ENCODE results near the gene PNPLA2.

The PNPLA2 gene

DNA sequence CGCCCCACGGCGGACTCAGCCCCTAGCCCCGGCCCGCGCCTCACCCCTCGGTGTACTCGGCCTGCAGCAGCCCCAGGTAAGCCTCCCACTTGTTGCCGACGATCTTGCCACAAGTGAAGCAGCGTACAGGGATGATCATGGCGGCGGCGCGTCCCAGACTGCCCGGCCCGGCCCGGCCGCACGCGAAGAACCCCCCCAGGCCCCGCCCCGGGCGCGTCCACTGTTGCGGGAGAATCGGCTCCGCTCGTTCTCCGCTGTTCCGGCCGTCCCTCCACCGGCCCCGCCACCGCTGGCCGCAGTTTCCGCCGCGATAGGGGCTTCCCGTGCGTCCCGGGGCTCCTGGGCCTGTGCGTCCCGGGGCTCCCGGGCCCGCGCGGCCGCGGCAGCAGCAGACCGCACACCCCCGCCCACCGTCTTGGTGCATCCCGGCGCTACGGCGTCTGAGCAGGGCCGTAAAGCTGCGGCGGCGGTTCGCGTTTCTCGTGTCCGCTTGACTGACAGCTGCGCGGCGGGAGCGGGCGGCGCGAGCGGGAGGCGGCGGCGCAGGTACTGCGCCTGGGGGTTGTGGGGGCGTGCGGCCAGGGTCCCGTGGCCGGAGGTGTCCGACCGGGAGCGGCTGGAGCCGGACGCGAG is 23.8 kb downstream of the PNPLA2 start, which contains the start of the genes POLR2L and TSPAN4:
TSS of gene POLR2L (minus strand) at position 160 of the 633 bp plus-strand sequence. CDS start at position 139, 21 bp downstream.
TSS of gene TSPAN4 (plus strand) at position 483 of the 633 bp plus-strand sequence. CDS start 7,453 bp downstream, outside the sequence.
- TF ChIP-seq YY1 (IDR thresholded peaks at IDR 0.05; ENCODE audit: insufficient read depth, insufficient read length) (peak; percentile 32), ZNF274 (IDR thresholded peaks at IDR 0.05; ENCODE audit: low read depth, low read length) (no peak), SUZ12 (IDR thresholded peaks at IDR 0.05; ENCODE audit: extremely low read depth, insufficient read depth, insufficient read length) (no peak)
- H3K4me1 ChIP-seq (ENCODE audit: insufficient read depth, insufficient read length): peaks cover 51% of the 10 kb centered on the region
- H3K4me3 ChIP-seq (ENCODE audit: insufficient read length, low read depth): peak within 1 kb of the TSS; percentile 98
- H3K36me3 ChIP-seq (ENCODE audit: insufficient read depth, insufficient read length, low read length): peaks cover 44% of the 10 kb centered on the region
- no peaks in the 10 kb centered on the region for H3K27me3 ChIP-seq (ENCODE audit: insufficient read depth, insufficient read length)
- peak; percentile 88 for DNase-seq (ENCODE audit: low read depth, low spot score)
- no peaks in the 10 kb centered on the region for H3K9me3 ChIP-seq (ENCODE audit: insufficient read depth, low read length)
- peak within 1 kb of the TSS; percentile 99 for H3K9ac ChIP-seq (ENCODE audit: insufficient read length, low read depth)

DNA sequence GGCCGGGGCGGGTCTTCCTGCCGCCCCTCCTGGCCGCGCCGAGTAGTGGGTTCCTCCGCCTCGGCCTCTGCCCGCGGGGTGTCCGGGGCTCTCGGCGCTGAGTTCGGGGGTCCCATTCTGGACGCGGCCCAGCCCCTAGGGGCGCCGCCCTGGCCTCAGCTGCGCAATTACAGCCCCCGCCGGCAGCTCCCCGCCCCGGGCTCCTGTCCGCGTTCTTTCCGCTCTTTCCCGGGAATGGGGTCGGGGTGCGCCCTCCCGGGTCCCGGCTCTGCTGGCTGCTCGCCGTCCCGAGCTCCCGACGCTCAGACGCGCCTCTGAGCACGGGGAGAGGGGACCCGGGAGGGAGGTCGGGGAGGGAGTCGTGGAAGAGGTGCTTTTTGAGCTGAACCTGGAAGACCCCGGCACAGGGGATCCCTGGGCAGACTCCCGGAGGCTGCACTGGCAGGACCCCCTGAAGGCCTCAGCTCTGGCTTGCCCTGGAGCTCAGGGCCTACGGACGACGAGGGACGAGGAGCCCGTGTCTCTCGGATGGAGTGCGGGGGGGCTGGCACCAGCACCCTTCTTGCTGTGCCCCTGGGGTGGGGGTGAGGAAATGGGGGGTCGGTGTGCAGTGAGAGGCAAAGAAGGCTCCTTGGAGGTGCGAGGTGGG is 24.5 kb downstream of the PNPLA2 start:
- no peak for DNase-seq (ENCODE audit: low read depth, low spot score)
- Histone ChIP-seq H3K27me3 (ENCODE audit: insufficient read depth, insufficient read length) (no peaks in the 10 kb centered on the region), H3K9me3 (ENCODE audit: insufficient read depth, low read length) (no peaks in the 10 kb centered on the region), H3K9ac (ENCODE audit: insufficient read length, low read depth) (peak overlapping the region; percentile 99), H3K4me1 (ENCODE audit: insufficient read depth, insufficient read length) (peaks cover 52% of the 10 kb centered on the region), H3K4me3 (ENCODE audit: insufficient read length, low read depth) (peak overlapping the region; percentile 80), H3K36me3 (ENCODE audit: insufficient read depth, insufficient read length, low read length) (peaks cover 42% of the 10 kb centered on the region)
- no peak for TF ChIP-seq YY1 (IDR thresholded peaks at IDR 0.05; ENCODE audit: insufficient read depth, insufficient read length)
- no peak for TF ChIP-seq ZNF274 (IDR thresholded peaks at IDR 0.05; ENCODE audit: low read depth, low read length)

DNA sequence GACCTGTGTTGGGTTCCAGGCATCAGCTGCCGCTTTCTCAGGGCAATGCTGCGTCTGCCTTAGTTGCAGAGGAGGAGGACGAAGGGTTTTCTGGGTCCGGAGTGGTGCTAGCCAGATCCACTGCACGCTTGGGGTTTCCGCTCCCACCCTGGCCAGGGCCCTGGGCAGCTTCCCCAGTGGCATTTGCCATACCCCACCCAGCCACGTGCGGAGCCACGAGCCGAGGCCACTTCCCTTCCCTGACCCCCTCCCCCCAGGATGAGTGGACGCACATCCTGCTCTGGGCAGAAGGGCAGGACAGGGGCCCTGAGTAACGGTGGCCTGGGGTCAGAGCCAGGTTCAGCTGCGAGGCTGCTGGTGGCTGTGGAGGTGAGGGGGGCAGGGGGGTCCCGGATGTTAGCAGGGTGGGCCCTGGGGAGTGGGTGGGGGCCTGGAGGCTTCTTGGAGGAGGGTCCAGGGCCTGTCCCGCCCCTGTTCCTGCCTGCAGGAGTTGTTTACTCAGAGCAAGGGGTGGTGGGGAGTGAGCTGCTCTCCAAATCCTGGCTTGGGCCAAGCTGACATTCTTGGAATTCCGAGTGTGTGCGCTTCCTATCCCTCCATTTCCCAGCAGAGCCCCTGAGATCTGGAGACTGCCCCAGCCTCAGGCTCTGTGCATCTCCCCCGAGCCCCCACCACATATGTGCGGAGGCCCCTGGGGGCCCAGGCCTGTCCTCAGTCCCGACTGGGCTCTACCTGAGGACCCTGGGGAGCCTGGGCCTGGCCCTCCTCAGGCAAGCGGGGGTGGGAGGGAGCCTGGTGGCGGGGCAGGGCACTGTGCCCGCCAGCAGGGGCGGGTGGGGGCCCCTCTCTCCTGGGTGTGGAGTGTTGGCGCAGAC is 25.3 kb downstream of the PNPLA2 start:
- peaks cover 34% of the 10 kb centered on the region for H3K36me3 ChIP-seq (ENCODE audit: insufficient read depth, insufficient read length, low read length)
- H3K27me3 ChIP-seq (ENCODE audit: insufficient read depth, insufficient read length): no peaks in the 10 kb centered on the region
- TF ChIP-seq ZNF274 (IDR thresholded peaks at IDR 0.05; ENCODE audit: low read depth, low read length) (no peak), SUZ12 (IDR thresholded peaks at IDR 0.05; ENCODE audit: extremely low read depth, insufficient read depth, insufficient read length) (no peak), YY1 (IDR thresholded peaks at IDR 0.05; ENCODE audit: insufficient read depth, insufficient read length) (no peak)
- peaks cover 50% of the 10 kb centered on the region for H3K4me1 ChIP-seq (ENCODE audit: insufficient read depth, insufficient read length)
- peak overlapping the region; percentile 80 for H3K4me3 ChIP-seq (ENCODE audit: insufficient read length, low read depth)
- peak; percentile 97 for DNase-seq (ENCODE audit: low read depth, low spot score)
- peak overlapping the region; percentile 99 for H3K9ac ChIP-seq (ENCODE audit: insufficient read length, low read depth)
- no peaks in the 10 kb centered on the region for H3K9me3 ChIP-seq (ENCODE audit: insufficient read depth, low read length)

- H3K4me1 ChIP-seq (ENCODE audit: insufficient read depth, insufficient read length): peaks cover 42% of the 10 kb centered on the region
- H3K9me3 ChIP-seq (ENCODE audit: insufficient read depth, low read length): no peaks in the 10 kb centered on the region
- TF ChIP-seq ZNF274 (IDR thresholded peaks at IDR 0.05; ENCODE audit: low read depth, low read length) (no peak), SUZ12 (IDR thresholded peaks at IDR 0.05; ENCODE audit: extremely low read depth, insufficient read depth, insufficient read length) (no peak), YY1 (IDR thresholded peaks at IDR 0.05; ENCODE audit: insufficient read depth, insufficient read length) (no peak)
- H3K36me3 ChIP-seq (ENCODE audit: insufficient read depth, insufficient read length, low read length): peaks cover 25% of the 10 kb centered on the region
- peak overlapping the region; percentile 83 for H3K9ac ChIP-seq (ENCODE audit: insufficient read length, low read depth)
- no peaks in the 10 kb centered on the region for H3K27me3 ChIP-seq (ENCODE audit: insufficient read depth, insufficient read length)
- DNase-seq (ENCODE audit: low read depth, low spot score): peak; percentile 90
- H3K4me3 ChIP-seq (ENCODE audit: insufficient read length, low read depth): peak overlapping the region; percentile 80
These were observed 26.3 kb downstream of the PNPLA2 start for GRCh38 chr11:844693-845644.

DNA sequence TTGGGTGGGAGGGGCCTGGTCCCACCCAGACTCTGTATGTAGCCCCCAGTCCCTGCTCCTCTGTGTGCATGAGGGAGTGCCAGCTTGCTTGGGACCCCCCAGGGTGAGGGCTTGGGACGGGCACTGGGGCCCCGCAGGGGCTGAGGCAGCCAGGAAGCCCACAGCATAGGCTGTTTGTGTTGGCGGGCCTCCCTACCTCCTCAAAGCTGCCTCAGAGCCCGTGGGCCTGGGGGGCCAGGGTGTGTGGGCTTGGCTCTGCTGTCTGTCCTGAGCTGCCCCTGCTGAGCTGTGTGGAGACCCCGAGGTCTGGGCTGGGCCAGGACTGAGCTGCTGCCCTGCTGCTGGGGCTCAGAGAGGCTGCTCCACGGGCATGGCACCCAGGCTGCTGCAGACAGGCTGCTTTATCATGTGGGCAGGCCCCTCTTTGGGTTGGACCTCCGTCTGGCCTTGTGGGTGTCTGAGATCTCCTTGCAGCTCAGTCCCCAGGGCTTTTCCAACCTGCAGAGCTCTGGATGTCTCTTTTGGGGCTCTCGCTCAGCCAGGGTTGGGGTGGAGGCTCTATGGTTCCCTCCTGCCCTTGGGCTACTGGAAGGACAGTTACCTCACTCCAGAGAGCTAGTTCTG is 27.3 kb downstream of the PNPLA2 start:
- Histone ChIP-seq H3K9me3 (ENCODE audit: insufficient read depth, low read length) (no peaks in the 10 kb centered on the region), H3K4me3 (ENCODE audit: insufficient read length, low read depth) (no peak overlapping the region), H3K36me3 (ENCODE audit: insufficient read depth, insufficient read length, low read length) (peaks cover 15% of the 10 kb centered on the region), H3K9ac (ENCODE audit: insufficient read length, low read depth) (peak overlapping the region; percentile 83), H3K27me3 (ENCODE audit: insufficient read depth, insufficient read length) (no peaks in the 10 kb centered on the region), H3K4me1 (ENCODE audit: insufficient read depth, insufficient read length) (peaks cover 39% of the 10 kb centered on the region)
- TF ChIP-seq YY1 (IDR thresholded peaks at IDR 0.05; ENCODE audit: insufficient read depth, insufficient read length) (no peak), ZNF274 (IDR thresholded peaks at IDR 0.05; ENCODE audit: low read depth, low read length) (no peak), SUZ12 (IDR thresholded peaks at IDR 0.05; ENCODE audit: extremely low read depth, insufficient read depth, insufficient read length) (no peak)
- DNase-seq (ENCODE audit: low read depth, low spot score): no peak

GRCh38 chr11:846496-847098 is 27.9 kb downstream of the PNPLA2 start:
- Histone ChIP-seq H3K4me1 (ENCODE audit: insufficient read depth, insufficient read length) (peaks cover 40% of the 10 kb centered on the region), H3K9me3 (ENCODE audit: insufficient read depth, low read length) (no peaks in the 10 kb centered on the region), H3K9ac (ENCODE audit: insufficient read length, low read depth) (peak overlapping the region; percentile 83), H3K36me3 (ENCODE audit: insufficient read depth, insufficient read length, low read length) (peaks cover 12% of the 10 kb centered on the region), H3K4me3 (ENCODE audit: insufficient read length, low read depth) (no peak overlapping the region), H3K27me3 (ENCODE audit: insufficient read depth, insufficient read length) (no peaks in the 10 kb centered on the region)
- DNase-seq (ENCODE audit: low read depth, low spot score): no peak
- TF ChIP-seq ZNF274 (IDR thresholded peaks at IDR 0.05; ENCODE audit: low read depth, low read length): no peak
- no peak for TF ChIP-seq SUZ12 (IDR thresholded peaks at IDR 0.05; ENCODE audit: extremely low read depth, insufficient read depth, insufficient read length)
- no peak for TF ChIP-seq YY1 (IDR thresholded peaks at IDR 0.05; ENCODE audit: insufficient read depth, insufficient read length)

All from NT2/D1 (cell line).